Measurements from ENCODE around the gene IDH2. TPM values are rescaled to one million over a fixed set of nuclear protein-coding genes. Genes with fewer than 3 reads are reported as not detected.
"Not testable (repeated sequence)": the region's sequence is repeated elsewhere in the genome, so short reads cannot be mapped to it uniquely, and the experiment has no call there.

IDH2 gene
- total RNA-seq (127 and 133 TPM in 2 replicates), polyA plus RNA-seq (123 and 137 TPM in 2 replicates), polyA minus RNA-seq (127 and 130 TPM in 2 replicates), Bru-seq, nascent RNA (percentile 70 among the genes with signal in this experiment), BruChase-seq, experiment 1, labeled RNA remaining after a 6-hour chase (percentile 82 among the genes with signal in this experiment), BruChase-seq, experiment 2, labeled RNA remaining after a 2-hour chase (percentile 70 among the genes with signal in this experiment)
- 123 and 138 TPM in 2 replicates for polyA plus RNA-seq (2011; cell fraction: cytosol; rRNA removed)
- 64.9 and 74.7 TPM in 2 replicates for polyA plus RNA-seq (2011; cell fraction: nucleus; rRNA removed)
- 89.9 and 111 TPM in 2 replicates for polyA plus RNA-seq (2012)
- polyA minus RNA-seq (2011; cell fraction: cytosol; rRNA and poly(A)+ RNA removed): 16.5 TPM
- polyA minus RNA-seq (2011; cell fraction: nucleus; rRNA and poly(A)+ RNA removed): 19.8 and 20.1 TPM in 2 replicates
- long read RNA-seq, transcript IDH2-201 (11 exons, 2,694 nt): major isoform, 744 of 867 reads
- long read RNA-seq, transcript IDH2-204 (9 exons, 1,449 nt): minor isoform, 5 of 867 reads
- long read RNA-seq, partial matches to known transcripts: 73 of 867 reads
- long read RNA-seq, other reads (novel, unspliced or antisense): 45 of 867 reads

DNA sequence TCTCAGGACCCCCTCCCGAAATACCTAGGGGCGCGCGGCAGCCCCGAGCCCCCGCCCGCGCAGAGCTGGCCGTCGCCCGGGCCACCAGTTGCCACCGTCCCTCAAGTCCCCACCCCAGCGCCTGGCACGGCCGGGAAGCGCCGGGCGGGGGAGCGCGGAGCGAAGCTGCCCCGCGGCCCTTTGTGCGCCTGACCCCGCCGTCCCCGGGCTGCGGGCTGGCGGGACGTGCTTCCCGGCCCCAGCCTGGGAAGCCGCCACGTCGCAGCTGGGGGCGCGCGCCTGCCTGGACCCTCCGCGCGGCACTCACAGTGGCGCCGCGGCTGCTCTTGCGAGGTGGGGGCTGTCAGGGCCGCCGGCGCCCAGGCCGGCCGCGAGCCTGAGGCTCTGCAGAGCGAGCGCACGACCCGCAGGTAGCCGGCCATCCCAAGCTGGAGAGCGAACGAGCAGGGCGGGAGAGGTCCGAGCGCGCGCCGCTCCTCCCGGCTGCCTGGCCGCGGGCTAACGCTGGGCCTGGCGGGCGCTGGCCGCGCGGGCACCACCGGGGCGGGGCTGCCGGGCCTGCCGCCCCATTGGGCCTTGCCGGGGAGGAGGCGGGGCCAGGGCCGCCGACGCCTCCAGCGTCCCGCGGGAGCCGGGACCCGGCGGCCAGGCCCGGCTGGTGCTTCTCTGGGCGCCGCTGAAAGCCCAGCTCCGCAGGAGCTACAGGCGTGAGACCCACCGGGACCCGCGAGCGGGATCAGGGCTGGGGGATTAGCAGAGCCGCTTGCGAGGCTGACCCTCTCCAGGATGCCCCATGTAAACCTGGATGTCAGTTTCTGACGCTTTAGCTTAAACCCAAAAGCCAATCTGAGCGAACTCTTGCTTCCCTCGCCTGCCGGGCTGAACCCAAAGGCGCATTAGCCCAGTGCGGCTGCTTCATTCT lies at the start of gene IDH2:
Gene IDH2, minus strand, starts transcription at position 500 of the 922 bp plus-strand sequence. Its CDS starts 78 bp downstream, at position 422.
- H3K4me1 ChIP-seq (ENCODE audit: control insufficient read depth, extremely low read depth, insufficient read depth, low read length): peaks cover 26% of the 10 kb centered on the region

DNA sequence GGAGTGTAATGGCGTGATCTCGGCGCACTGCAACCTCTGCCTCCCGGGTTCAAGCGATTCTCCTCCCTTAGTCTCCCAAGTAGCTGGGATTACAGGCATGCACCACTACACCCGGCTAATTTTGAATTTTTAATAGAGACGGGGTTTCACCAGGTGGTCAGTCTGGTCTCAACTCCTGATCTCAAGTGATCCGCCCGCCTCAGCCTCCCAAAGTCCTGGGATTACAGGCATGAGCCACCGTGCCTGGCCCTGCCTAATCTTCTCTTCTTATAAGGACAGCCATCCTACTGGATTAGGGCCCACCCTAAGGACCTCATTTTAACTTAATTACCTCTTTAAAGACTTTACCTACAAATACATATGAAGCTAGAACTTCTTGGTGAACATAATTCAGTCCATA lies 48.3 kb upstream of the IDH2 start:
- H3K36me3 ChIP-seq (ENCODE audit: control insufficient read depth in 2 of 2, extremely low read depth in 1 of 2, insufficient read depth in 2 of 2, low read length in 2 of 2); H3K9me1 ChIP-seq (replicated peaks; ENCODE audit: control insufficient read depth, extremely low read depth, insufficient read depth, low read length); H3K9me3 ChIP-seq (replicated peaks; ENCODE audit: control insufficient read depth, insufficient read depth, low read length); BruUV-seq (replicated peaks); H3K27me3 ChIP-seq (ENCODE audit: control insufficient read depth in 2 of 2, insufficient read depth in 2 of 2, low read length in 2 of 2); H4K20me1 ChIP-seq (replicated peaks; ENCODE audit: control insufficient read depth, extremely low read depth, insufficient read depth, low read length); H3K4me1 ChIP-seq (ENCODE audit: control insufficient read depth, extremely low read depth, insufficient read depth, low read length); H3K27ac ChIP-seq (ENCODE audit: insufficient read depth, low read depth, low read length); DNase-seq (ENCODE audit: low read depth, low spot score); H3K79me2 ChIP-seq (ENCODE audit: control insufficient read depth, insufficient read depth, low read length); H3K9ac ChIP-seq (replicated peaks; ENCODE audit: extremely low read depth, insufficient read depth, low read length); FAIRE-seq; dilution Hi-C loops (cut with MboI; ENCODE audit: extremely low pct_ligation_motif_present, low sequenced_read_pairs); POLR2A ChIA-PET; intact Hi-C loops (cut with micrococcal nuclease); H3K4me2 ChIP-seq (ENCODE audit: insufficient read depth, low read length); H3K4me3 ChIP-seq (replicated peaks in 1 of 3; ENCODE audit: insufficient read depth in 1 of 3, low read depth in 1 of 3, low read length in 3 of 3); H2AFZ ChIP-seq (ENCODE audit: low read depth, low read length): not testable (repeated sequence)
- CTCF ChIA-PET: interaction anchor here (1.0 to 3.7 kb wide), 2 partner anchors 71 to 252 kb away, joined by 3 to 19 read pairs; no protein-coding TSS in a partner anchor

More for the DNA sequence above, at the start of gene IDH2:
- peak; percentile 87 for DNase-seq (ENCODE audit: low read depth, low spot score)
- Histone ChIP-seq H4K20me1 (replicated peaks; ENCODE audit: control insufficient read depth, extremely low read depth, insufficient read depth, low read length) (no peaks in the 10 kb centered on the region), H3K27ac (ENCODE audit: insufficient read depth, low read depth, low read length) (peak within 1 kb of the TSS; percentile 73), H3K9me1 (replicated peaks; ENCODE audit: control insufficient read depth, extremely low read depth, insufficient read depth, low read length) (no peaks in the 10 kb centered on the region), H2AFZ (ENCODE audit: low read depth, low read length) (peak within 1 kb of the TSS; percentile 88), H3K36me3 (ENCODE audit: control insufficient read depth in 2 of 2, extremely low read depth in 1 of 2, insufficient read depth in 2 of 2, low read length in 2 of 2) (no peaks in the 10 kb centered on the region), H3K79me2 (ENCODE audit: control insufficient read depth, insufficient read depth, low read length) (peaks cover 25% of the 10 kb centered on the region), H3K4me2 (ENCODE audit: insufficient read depth, low read length) (peak within 1 kb of the TSS; percentile 77), H3K9me3 (replicated peaks; ENCODE audit: control insufficient read depth, insufficient read depth, low read length) (no peaks in the 10 kb centered on the region), H3K27me3 (ENCODE audit: control insufficient read depth in 2 of 2, insufficient read depth in 2 of 2, low read length in 2 of 2) (no peaks in the 10 kb centered on the region), H3K4me3 (replicated peaks in 1 of 3; ENCODE audit: insufficient read depth in 1 of 3, low read depth in 1 of 3, low read length in 3 of 3) (peak within 1 kb of the TSS; percentile 72 to 83 (median 76)), H3K9ac (replicated peaks; ENCODE audit: extremely low read depth, insufficient read depth, low read length) (peak within 1 kb of the TSS; percentile 90)
- TF ChIP-seq POLR2A (IDR thresholded peaks at IDR 0.05; ENCODE audit: low read depth, low read length) (peak; percentile 95), POLR2AphosphoS5 (IDR thresholded peaks at IDR 0.05; ENCODE audit: insufficient read depth, low read depth, low read length) (peak; percentile 97), MYC (IDR thresholded peaks at IDR 0.05; ENCODE audit: low read depth, low read length) (no peak)
- dilution Hi-C loops (cut with MboI; ENCODE audit: extremely low pct_ligation_motif_present, low sequenced_read_pairs) (no loop called here), intact Hi-C loops (cut with micrococcal nuclease) (loop anchor here (5.0 kb wide), 1 partner anchor 130 kb away; the partner anchor contains the start of genes CIB1 and GDPGP1)
- ChIA-PET CTCF (interaction anchor here (1.1 to 3.4 kb wide), 9 partner anchors 13 to 341 kb away, joined by 3 to 25 read pairs (median 3); no protein-coding TSS in a partner anchor), POLR2A (interaction anchor here (0.5 to 1.9 kb wide), 4 partner anchors 20 to 187 kb away, joined by 3 to 5 read pairs (median 4); partner anchors contain the start of gene SEMA4B)
- no TSS peak for BruUV-seq (replicated peaks)
- FAIRE-seq: no peak

All from endothelial cell of umbilical vein (primary cell).